Left colon (tissue), 2 donors: ENCODE data around the gene HSDL1. TPM values are rescaled to one million over a fixed set of nuclear protein-coding genes. Genes with fewer than 3 reads are reported as not detected.
"Not testable (repeated sequence)": the region's sequence is repeated elsewhere in the genome, so short reads cannot be mapped to it uniquely, and the experiment has no call there.

ENCODE experiments used
- ATAC-seq: fragments of 200-7000 bp; cut with Tn5 transposase; one replicate; pipeline ENCODE4 v1.9.1; 2020; ENCODE audit warnings: mild to moderate bottlenecking, moderate library complexity
- DNase-seq, 2 donors: peaks; one replicate each; pipeline ENCODE4 v3.0.0-alpha.2; 2020
- intact Hi-C, 2 donors: fragments of 100-400 bp; cut with DNase I in 1 of 2; cut with micrococcal nuclease in 1 of 2; formaldehyde crosslinking; loops; one replicate each; pipeline versions ENCODE4 v1.11.2 to v1.14.0; 2022; cut with DNase I, micrococcal nuclease
- total RNA-seq, 2 donors: library from RNA; stranded (reverse); fragmentation: NEBNext Ultra II Directional; extraction: Animal tissue kit (Norgen Biotek cat#: 25700); gene quantifications; one replicate each; pipeline ENCODE4 v1.2.1, GENCODE V29; 2021
- donor health status: DM: no; HTN: no; CAD: no.
- donor health status: DM: yes; HTN: yes; CAD: no.

The HSDL1 gene
- total RNA-seq, 2 donors from 2014 or later: 11.5 to 13.2 TPM

DNA sequence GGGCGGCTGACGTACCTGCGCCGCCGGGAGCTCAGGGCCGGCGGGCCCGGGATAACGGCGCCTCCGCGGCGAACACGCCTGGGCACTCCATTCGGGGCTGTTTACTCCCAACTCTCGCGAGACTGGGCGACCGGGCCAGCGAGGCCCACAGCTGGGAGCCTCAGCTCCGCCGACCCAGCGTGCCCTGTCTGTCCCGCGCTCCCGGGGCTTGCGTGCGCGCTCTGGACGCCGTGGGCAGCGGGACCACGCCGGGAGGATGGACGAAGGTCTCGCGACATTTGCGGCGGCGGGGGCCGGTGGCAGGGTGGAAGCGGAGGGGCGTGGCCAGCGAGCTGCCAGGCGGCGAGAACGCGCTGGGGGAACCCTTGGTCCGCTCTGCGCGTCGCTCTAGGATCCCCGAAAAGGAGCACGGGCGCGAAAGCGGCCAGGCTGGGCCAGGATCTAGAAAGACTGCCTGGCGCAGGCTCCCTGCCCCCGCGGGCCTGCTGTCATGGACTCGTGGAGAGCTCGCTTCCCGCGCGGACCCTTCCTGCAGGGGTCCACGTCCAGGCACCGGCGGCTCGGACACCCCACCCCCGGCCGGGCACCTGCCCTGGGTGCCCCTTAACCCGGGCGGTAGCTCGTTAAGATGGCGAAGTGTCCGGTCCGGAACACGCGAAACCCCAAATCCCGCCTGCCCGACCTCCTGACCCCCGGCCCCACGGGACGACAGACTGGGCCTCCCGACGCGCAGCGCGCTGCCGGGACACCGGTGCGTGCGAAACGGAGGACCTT lies 28.1 kb downstream of the HSDL1 start, which contains the start of gene MBTPS1:
TSS of gene MBTPS1 (minus strand) at position 223 of the 774 bp plus-strand sequence. CDS start 15,159 bp downstream, outside the sequence.
- ATAC-seq: peak; percentile 96
- intact Hi-C loops: no loop called here
- peak; percentile 98 to 99 for DNase-seq

DNA sequence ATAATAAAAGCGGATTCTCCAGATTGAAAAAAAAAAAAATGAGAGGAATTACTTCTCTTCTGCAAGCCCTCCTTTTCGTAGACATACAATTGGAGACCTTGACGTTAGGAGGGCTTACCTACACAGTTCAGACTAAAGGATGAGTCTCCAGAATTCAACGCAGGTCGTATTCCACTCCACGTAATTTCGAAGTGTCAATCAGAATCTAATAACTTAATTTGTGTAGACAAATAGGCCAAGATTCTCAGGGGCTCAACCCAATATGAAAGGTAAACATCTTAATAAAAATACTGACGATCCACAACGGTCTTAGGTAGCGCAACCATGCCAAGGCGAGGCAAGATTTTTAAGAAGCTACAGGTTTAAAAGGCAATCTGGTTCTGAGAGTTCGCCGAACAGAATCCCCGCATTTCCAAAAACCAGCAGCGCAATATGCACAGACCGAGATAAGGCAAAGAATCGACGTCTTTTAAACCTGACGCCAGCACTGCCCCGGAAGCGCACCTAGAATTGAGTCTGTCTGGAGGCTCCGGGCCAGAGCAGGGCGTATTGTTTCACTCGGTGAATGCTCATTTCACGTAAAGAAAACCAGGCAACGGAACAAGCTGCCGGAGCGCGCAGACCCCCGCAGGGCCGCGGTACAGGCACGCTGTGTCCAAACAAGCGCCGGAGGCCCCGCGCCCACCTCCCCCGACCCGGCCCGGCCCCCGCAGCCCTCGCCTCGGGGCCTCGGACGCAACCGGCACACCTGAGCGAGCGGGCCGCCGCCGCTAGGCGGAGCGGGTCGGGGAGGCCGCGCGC lies 28.9 kb downstream of the HSDL1 start:
- DNase-seq (peak; percentile 57 to 72), ATAC-seq (peak; percentile 49)
- intact Hi-C loops: no loop called here

DNA sequence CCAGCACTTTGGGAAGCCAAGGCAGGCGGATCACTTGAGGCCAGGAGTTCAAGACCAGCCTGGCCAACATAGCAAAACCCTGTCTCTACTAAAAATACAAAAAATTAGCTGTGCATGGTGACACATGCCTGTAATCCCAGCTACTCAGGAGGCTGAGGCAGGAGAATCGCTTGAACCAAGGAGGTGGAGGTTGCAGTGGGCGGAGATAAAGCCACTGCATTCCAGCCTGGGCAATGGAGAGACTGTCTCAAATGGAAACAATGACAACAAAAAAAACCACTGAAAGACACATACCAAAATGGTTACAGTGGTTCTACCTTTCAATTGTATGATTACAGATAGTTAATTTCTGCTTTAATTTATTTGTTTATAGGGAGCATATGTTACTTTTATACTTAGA lies 33.0 kb downstream of the HSDL1 start:
- ATAC-seq, intact Hi-C loops, DNase-seq: not testable (repeated sequence)

DNA sequence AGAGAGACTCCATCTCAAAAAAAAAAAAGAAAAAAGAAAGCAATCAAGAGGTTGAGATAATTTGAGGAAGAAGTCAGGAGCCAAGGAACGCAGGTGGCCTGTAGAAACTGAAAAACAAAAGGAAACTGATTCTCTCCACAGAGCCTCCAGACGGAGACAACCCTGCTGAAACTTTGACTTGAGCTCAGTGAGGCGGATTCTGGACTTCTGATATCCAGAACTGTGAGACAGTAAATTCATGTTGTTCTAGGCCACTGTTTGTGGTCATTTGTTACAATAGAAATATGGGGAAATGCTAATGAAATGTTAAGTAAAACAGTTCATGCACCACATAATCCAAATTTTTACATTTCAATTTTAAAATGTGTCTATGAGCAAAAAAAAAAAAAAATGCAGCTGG lies 33.5 kb downstream of the HSDL1 start:
- intact Hi-C loops: no loop called here
- ATAC-seq (no peak), DNase-seq (no peak)

DNA sequence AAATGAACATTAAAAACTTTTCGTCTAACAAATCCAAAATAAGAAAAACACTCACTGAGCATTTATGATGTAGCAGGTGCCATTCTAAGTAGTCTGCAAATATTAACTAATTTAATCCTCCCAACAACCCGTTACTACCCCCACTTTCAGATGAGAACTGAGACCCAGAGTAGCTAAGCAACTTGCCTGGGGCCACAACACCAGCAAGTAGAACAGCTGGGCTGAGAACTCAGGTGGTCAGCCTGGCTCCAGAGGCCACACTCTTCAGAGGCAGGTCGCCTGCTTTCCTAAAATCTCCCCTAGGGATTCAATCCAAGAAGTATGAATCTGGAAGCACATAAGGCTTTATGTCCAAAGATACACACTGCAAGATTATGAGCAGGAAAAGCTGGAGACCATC lies 34.5 kb downstream of the HSDL1 start:
- DNase-seq (no peak), ATAC-seq (no peak)
- intact Hi-C loops: no loop called here

DNA sequence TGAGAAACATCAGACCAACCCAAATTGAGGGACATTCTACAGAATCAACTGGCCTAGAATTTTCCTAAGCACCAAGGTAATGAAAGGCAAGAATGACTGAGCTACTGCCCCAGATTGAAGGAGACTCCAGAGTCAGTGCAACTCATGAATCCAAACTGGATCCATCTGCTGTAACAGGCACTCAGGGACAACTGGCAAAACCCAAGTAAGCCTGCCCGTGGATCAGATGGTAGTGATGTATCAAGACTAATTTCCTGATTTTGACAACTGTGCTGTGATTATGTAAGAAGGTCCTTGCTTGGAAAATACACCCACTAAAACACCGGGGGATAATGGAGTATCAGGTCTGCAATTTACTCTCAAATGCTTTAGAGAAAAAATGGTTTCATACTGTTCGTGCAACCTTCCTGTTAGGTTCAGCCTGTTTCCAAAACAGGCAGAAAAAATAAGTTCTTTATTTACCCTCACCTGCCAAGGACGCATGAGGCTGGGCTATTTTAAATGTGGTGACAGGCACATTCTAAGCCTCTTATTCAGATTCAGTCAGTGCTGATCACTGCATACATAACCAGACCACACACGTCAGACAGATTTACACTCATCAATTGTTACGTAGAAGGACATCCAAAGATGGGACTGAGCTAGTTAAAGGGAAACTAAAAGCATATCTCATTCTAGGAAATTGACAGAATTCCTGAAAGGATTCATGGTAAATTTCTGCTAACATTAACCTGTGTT lies 35.2 kb downstream of the HSDL1 start:
- intact Hi-C loops: no loop called here
- no peak for DNase-seq
- no peak for ATAC-seq

DNA sequence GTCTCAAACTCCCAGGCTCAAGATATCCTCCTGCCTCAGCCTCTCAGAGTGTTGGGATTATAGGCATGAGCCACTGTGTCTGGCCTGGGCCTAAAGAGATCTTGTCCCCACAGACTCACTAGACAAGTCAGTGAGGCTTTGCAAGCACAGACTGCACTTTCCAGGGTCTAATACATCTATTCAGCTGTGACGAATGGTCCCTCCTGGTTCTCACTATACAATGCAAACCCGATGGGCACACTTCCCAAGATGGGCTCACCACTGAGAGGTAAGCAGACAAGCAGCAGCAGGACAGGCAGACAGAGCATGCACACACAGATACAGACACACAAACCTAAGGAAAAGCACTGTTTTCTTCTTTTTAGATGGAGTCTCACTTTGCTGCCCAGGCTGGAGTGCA lies 37.1 kb downstream of the HSDL1 start:
- intact Hi-C loops: no loop called here
- ATAC-seq: no peak
- DNase-seq: no peak

DNA sequence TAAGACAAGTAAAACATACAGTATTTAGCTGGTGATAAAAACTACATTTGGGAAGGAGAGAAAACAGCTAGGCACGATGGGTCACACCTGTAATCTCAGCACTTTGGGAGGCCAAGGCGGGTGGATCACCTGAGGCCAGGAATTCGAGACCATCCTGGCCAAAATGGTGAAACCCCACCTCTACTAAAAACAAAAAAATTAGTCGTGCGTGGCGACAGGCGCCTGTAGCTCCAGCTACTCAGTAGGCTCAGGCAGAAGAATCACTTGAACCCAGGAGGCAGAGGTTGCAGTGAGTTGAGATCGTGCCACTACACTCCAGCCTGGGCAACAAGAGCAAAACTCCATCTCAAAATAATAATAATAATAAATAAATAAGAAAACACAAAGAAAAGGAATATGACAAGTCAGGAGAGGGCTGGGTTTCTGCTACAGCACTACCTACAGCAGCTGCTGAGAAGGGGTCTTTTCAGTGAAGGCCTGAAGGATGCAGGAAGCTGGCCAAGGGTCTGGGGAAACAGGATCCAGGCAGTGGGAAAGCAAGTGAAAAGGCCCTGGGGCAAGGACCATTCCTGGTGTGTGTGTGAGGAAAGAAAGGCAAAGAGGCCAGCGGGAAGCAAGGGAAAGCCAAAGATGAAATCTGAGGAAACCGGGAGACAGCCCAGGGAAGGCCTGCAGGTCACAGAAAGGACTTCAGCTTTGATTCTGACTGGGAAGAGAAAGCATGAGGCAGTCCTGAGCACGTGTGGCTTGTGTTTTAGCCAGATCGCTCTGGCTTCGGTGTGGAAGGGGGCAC lies 38.8 kb downstream of the HSDL1 start:
- intact Hi-C loops: no loop called here
- DNase-seq (no peak), ATAC-seq (no peak)

DNA sequence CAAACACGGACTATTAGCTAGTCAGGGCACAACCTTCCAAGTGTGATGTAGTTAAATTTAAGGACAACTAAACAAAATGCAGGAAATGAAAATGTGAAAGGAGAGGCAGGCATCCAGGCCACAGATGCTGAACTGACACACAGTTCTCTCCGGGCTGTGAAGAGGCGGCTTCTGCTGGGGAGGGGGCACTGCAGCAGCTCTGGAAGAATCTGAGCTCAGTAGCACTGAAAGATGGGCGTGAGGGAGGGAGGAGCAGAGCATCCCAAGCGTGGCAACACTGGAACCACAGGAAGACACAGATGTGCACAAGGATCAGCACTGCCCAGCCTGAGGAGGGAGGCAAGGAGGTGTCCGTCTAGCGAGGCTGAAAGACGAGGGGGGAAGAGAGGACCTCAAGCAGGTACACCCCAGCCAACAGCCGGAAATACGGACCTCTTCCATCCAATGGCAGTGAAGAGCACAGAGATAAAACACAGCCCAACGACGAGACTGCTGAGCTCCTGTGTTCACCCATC lies 39.6 kb downstream of the HSDL1 start:
- ATAC-seq: no peak
- DNase-seq: no peak
- intact Hi-C loops: no loop called here

DNA sequence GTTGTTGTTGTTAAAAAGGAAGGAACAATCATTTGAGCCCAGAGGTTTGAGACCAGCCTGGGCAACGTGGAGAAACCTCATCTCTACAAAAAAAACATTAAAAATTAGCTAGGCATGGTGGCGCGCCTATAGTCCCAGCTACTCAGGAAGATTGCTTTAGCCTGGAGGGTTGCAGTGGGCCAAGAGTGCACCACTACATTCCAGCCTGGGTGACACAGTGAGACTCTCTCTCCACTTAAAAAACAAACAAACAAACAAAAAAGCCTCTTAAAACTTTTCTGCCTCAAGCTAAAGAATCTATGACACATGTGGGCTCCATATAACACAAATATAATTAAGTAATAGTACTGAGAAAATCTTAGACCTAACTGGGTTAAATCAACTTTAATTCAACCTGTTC lies 40.7 kb downstream of the HSDL1 start:
- intact Hi-C loops: no loop called here
- no peak for DNase-seq
- ATAC-seq: no peak

DNA sequence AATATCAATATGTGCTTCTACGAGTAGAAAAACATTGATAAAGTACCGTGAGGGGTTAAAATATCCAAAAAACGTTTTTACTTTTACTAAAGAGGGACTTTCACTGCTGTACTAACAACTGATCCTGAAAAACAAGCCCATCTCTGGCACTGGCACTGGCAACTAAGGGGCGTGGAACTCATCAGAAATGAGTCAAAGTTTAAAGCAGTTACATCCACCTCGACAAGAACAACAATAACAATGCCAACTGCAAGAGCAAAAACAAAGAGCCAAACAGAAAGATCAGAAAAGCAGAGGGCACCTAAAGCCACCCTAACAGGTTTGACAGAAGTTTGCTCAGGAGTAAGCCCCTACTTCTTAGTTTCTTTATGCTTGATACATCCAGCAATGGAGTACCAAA lies 41.3 kb downstream of the HSDL1 start:
- ATAC-seq: peak; percentile 79
- intact Hi-C loops: no loop called here
- DNase-seq: no peak

DNA sequence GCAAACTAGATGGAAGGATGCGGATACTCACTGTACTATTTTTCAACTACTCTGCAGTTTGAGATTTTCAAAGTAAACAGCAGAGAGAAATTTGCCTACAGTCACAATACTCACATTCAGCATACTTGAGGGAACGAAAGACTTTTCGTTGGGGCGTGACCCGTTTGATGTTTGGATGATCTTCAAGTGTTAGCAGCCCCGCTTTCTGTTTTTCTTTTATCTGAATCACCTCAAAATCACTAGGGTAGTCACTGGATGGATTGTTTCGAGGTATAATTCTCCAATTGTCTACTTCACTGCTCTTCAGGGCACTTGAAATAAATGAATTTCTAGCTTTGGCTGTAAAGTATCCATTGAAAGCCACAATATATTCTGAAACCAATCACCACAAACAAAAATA lies 46.0 kb downstream of the HSDL1 start:
- DNase-seq (no peak), ATAC-seq (no peak)
- intact Hi-C loops: no loop called here

DNA sequence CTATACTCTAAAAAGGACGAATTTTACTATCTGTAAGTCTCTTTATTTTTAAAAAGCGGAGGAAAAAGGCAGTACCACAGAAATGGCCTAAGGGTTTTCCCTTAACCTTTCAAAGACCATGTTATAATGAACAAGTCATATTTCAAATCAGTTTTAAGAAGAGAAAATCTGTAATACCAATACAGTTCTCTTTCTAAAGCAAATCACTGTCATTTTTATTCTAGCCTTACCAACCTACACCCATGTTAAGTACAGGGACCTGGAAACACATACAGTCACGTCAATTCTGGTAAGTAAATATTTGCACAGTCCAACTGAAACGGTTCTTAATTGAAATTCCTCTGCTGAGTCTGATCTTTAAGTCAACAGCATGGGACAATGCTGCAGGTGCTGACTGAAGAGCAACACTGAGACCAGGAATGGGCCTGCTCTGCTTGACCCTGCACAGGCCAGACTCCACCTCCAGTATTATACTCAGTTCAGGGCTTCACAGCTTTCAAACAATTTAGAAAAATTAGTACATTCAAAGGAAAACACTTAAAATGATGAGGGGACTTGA lies 48.5 kb downstream of the HSDL1 start:
- intact Hi-C loops: no loop called here
- DNase-seq (peak; percentile 37 to 65), ATAC-seq (peak; percentile 85)

DNA sequence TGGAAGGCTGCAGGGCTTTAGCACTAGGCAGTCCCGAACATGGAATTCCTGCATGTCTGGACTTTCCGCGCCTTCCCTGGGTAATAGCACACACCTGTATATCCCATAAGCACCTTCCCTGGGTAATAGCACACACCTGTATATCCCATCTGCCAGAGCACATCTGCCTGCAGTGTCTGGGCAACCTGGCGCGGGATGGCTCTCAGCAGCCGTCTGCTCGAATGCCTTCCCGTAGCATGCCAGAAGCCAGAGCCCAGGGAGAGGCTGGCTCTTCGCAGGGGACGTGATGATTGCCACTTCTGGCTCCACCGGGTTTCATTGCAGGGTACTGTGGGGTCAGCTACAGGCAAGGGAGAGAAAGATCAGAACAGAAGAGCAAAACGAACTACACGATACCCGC lies 49.5 kb downstream of the HSDL1 start:
- ATAC-seq (peak; percentile 34), DNase-seq (no peak)
- intact Hi-C loops: no loop called here

DNA sequence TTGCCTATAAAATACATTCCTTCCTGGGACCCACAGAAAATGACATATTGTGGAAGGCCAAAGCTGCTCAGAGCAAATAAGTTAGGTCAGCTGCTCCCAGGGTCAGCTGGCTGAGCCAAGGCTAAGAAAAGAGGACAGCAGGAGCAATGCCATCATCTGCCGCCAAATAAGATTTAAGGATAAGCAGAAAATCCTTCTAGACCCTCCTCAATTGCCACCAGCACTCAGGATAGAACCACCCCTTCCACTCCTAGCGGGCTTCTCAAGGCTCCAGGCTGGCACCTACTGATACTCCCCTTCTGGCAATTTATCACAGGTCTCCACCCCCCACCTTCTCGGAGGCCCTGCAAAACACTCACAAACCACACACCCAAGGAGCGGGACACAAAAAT lies 51.1 kb downstream of the HSDL1 start:
- intact Hi-C loops: no loop called here
- no peak for DNase-seq
- ATAC-seq: no peak

DNA sequence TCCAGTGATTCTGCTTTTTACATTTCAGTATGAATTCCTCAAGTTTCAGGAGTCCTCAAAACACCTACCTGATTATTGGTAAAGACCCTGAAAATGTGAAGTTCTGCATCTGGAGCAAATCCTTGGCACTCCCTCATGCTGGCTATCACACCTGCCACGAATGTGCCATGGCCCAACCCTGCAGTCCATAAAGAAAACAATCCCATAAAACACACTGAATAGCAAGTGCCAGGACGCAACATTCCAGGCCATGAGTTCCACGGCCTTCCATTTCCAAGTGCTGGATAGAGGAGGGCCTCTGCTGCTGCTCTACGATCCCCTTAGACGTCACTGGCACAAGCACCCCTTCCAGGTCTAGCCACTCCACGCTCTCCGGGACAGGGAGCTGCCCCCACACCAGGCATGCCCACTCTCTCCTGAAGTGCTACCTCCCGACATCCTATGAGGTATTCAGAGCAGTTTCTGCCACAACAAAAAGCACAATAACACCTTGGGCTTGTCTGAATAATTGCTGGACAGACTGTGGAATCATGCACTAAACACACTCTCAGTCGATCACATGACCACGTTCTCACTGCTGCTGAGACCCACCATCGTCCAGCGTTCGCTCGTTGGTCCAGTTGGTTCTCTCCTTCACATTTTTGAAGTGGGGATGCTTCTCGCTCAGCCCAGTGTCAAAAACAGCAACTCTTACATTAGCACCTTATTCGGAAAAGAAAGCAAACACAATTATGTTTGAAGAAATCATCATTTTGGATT lies 51.7 kb downstream of the HSDL1 start:
- DNase-seq (peak; percentile 31 to 48), ATAC-seq (peak; percentile 74)
- intact Hi-C loops: no loop called here

DNA sequence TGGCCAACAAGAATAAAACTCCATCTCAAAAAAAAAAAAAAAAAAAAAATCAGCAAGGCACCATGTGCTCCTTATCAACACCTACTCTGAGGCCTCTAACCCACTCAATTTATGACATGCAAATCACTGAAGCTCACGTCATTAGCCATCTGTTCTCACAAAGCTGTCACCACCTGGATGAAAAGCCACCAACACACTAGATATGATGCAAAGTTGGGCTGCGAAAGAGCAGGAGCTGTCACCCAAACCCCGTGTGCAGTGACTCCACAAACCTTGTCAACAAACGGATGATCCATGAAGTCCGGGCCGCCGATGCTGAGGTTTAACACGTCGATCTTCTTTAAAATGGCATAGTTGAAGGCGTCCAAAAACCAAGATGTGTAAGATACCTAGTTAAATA lies 53.5 kb downstream of the HSDL1 start:
- ATAC-seq (no peak), DNase-seq (no peak)
- intact Hi-C loops: no loop called here

DNA sequence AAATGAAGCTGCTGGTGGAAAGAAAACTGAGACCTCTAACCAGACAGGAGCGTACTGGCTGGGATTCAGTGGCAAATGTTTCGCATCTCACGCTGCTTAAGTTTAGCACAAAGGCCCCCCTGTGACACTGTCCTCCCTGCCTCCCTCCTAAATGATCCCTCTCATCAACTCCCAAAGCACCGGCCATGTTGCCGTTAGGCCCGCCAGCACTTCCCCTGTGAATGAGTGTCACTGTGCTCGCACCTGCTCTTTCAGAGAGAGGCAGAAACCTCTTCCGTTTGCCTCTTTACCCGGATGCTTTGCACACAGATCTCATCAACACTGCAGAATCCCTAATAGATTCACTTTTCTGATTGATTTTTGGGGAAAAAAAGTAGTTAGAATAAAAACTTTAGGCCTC lies 54.8 kb downstream of the HSDL1 start:
- ATAC-seq (no peak), DNase-seq (no peak)
- intact Hi-C loops: no loop called here
